GM12875 (cell line): Measurements from ENCODE around the gene MYT1.
"Not testable (repeated sequence)": the region's sequence is repeated elsewhere in the genome, so short reads cannot be mapped to it uniquely, and the experiment has no call there.

Experiments used
- H3K4me3 ChIP-seq: one replicate; pipeline ENCODE4 v1.5.1; 2011; ENCODE audit warnings: low read depth, low read length, control low read depth
- CTCF ChIP-seq: IDR thresholded peaks from 2 replicates; pipeline ENCODE4 v1.5.1; 2011; ENCODE audit warnings: low read depth, mild to moderate bottlenecking, control low read depth, inconsistent platforms, low read length, moderate library complexity, borderline replicate concordance; ENCODE audit not compliant: insufficient read depth

MYT1 gene

GRCh38 chr20:64231621-64232550, 67.6 kb downstream of the MYT1 start:
- no peak for TF ChIP-seq CTCF
- H3K4me3 ChIP-seq: no peak overlapping the region

DNA sequence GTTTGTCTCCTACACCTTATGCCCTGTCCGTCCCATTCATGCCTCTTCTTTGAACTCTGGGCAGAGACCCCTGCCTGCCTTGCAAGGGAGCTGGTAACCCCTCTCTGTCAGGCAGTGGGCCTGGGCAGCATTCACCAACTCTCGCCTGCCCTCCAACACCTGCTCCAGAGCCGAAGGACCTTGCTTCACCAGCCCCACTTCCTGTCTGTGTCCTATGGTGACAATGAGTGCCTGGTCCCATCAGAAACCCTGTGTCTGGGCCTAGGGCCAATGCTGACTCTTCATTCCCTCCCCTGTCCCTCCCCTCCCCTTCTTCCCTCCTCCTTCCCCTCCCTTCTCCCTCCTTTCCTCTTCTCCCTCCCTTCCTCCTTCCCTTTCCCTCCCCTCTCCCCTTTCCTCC, 68.5 kb downstream of the MYT1 start:
- no peak overlapping the region for H3K4me3 ChIP-seq
- TF ChIP-seq CTCF: no peak

GRCh38 chr20:64233725-64234124, 69.5 kb downstream of the MYT1 start:
- no peak overlapping the region for H3K4me3 ChIP-seq
- no peak for TF ChIP-seq CTCF

- no peak for TF ChIP-seq CTCF
- H3K4me3 ChIP-seq: no peak overlapping the region
Measured at GRCh38 chr20:64234291-64234791, 70.1 kb downstream of the MYT1 start.

DNA sequence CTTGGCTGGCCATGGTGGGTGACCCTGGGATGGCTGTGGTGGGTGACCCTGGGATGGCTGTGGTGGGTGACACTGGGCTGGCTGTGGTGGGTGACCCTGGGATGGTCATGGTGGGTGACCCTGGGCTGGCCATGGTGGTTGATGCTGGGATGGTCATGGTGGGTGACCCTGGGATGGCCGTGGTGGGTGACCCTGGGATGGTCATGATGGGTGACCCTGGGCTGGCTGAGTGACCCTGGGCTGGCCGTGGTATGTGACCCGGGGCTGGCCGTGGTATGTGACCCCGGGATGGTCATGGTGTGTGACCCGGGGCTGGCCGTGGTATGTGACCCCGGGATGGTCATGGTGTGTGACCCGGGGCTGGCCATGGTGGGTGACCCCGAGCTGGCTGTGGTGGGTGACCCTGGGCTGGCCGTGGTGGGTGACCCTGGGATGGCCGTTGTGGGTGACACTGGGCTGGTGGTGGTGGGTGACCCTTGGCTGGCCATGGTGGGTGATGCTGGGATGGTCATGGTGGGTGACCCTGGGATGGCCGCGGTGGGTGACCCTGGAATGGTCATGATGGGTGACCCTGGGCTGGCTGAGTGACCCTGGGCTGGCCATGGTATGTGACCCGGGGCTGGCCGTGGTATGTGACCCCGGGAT, 70.8 kb downstream of the MYT1 start:
- H3K4me3 ChIP-seq: not testable (repeated sequence)

DNA sequence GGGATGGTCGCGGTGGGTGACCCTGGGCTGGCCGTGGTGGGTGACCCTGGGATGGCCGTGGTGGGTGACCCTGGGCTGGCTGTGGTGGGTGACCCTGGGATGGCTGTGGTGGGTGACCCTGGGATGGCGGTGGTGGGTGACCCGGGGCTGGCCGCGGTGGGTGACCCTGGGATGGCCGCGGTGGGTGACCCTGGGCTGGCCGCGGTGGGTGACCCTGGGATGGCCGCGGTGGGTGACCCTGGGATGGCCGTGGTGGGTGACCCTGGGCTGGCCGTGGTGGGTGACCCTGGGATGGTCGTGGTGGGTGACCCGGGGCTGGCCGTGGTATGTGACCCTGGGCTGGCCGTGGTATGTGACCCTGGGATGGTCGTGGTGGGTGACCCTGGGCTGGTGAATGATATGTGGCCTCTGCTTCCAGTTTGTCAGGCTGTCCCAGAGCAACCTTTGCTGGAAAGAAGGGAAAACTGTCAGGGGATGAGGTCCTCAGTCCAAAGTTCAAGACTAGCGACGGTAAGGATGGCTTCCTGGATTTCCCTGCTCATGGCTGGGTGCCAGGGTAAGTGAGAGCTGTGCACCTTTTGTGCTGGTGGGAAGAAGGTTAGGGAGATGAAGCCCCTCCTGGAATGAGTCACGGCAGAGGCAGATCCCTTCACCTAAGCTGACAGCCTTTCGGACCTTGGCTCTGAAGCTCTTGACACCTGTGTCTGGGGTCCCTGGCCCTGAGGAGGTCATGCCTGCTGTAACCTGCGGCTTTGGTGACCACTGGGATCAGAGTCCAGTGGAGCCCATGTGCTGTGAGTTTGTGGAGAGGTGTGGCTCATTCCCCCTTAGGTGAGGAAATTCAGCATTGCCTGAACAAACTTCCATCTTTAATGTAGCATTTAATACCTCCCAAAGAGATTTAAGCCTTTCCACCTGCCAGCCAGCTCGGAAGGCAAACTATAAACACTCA, 72.2 kb downstream of the MYT1 start:
- no peak for TF ChIP-seq CTCF
- no peak overlapping the region for H3K4me3 ChIP-seq

- TF ChIP-seq CTCF: no peak
- no peak overlapping the region for H3K4me3 ChIP-seq
Measured at GRCh38 chr20:64237316-64237715, 73.1 kb downstream of the MYT1 start.
